ENCODE data around the gene MAGEA9B. TPM values are rescaled to one million over a fixed set of nuclear protein-coding genes. Genes with fewer than 3 reads are reported as not detected.
"Not testable (repeated sequence)": the region's sequence is repeated elsewhere in the genome, so short reads cannot be mapped to it uniquely, and the experiment has no call there.

The MAGEA9B gene
- total RNA-seq, 1 donor from 2014 or later, result not detected

- no peak for DNase-seq
Measured at GRCh38 chrX:149571770-149572169, 15.5 kb downstream of the MAGEA9B start.

- DNase-seq, result no peak
Measured at GRCh38 chrX:149570668-149571067, 16.6 kb downstream of the MAGEA9B start.

GRCh38 chrX:149569770-149570169 is 17.5 kb downstream of the MAGEA9B start:
- DNase-seq, result no peak

GRCh38 chrX:149568701-149569296 is 18.5 kb downstream of the MAGEA9B start:
- DNase-seq, result no peak

- DNase-seq, result no peak
Measured at GRCh38 chrX:149567621-149568417, 19.4 kb downstream of the MAGEA9B start.

GRCh38 chrX:149563359-149563758 is 23.9 kb downstream of the MAGEA9B start:
- DNase-seq, result no peak

- DNase-seq, result not testable (repeated sequence)
Measured at GRCh38 chrX:149555251-149555650, 32.0 kb downstream of the MAGEA9B start.

- not testable (repeated sequence) for DNase-seq
Measured at GRCh38 chrX:149551939-149552248, 35.4 kb downstream of the MAGEA9B start.

- DNase-seq, result not testable (repeated sequence)
Measured at GRCh38 chrX:149551245-149551938, 35.9 kb downstream of the MAGEA9B start.

GRCh38 chrX:149550454-149550853 is 36.8 kb downstream of the MAGEA9B start:
- DNase-seq, result not testable (repeated sequence)

GRCh38 chrX:149549701-149550100 is 37.6 kb downstream of the MAGEA9B start, which contains the start of gene HSFX3:
HSFX3 (minus strand) TSS chrX:149549924; CDS start chrX:149549852, 72 bp downstream.
- not testable (repeated sequence) for DNase-seq

- not testable (repeated sequence) for DNase-seq
Measured at GRCh38 chrX:149547782-149548181, 39.5 kb downstream of the MAGEA9B start.

GRCh38 chrX:149546962-149547361 is 40.3 kb downstream of the MAGEA9B start:
- not testable (repeated sequence) for DNase-seq

GRCh38 chrX:149545545-149546543 is 41.4 kb downstream of the MAGEA9B start:
- not testable (repeated sequence) for DNase-seq

- DNase-seq, result no peak
Measured at GRCh38 chrX:149541521-149542047, 45.7 kb downstream of the MAGEA9B start.

- no peak for DNase-seq
Measured at GRCh38 chrX:149540621-149541520, 46.4 kb downstream of the MAGEA9B start, which contains the start of gene EOLA1. EOLA1 (plus strand) TSS chrX:149541012; CDS start chrX:149545631, 4,619 bp downstream.

GRCh38 chrX:149540131-149540620 is 47.1 kb downstream of the MAGEA9B start:
- peak; percentile 92 for DNase-seq

- peak; percentile 93 for DNase-seq
Measured at GRCh38 chrX:149539283-149540130, 47.8 kb downstream of the MAGEA9B start.

GRCh38 chrX:149537474-149537873 is 49.8 kb downstream of the MAGEA9B start:
- DNase-seq, result not testable (repeated sequence)

All from skin of body (tissue), 2 donors.